Measurements from ENCODE around the gene IFI16.

DNA sequence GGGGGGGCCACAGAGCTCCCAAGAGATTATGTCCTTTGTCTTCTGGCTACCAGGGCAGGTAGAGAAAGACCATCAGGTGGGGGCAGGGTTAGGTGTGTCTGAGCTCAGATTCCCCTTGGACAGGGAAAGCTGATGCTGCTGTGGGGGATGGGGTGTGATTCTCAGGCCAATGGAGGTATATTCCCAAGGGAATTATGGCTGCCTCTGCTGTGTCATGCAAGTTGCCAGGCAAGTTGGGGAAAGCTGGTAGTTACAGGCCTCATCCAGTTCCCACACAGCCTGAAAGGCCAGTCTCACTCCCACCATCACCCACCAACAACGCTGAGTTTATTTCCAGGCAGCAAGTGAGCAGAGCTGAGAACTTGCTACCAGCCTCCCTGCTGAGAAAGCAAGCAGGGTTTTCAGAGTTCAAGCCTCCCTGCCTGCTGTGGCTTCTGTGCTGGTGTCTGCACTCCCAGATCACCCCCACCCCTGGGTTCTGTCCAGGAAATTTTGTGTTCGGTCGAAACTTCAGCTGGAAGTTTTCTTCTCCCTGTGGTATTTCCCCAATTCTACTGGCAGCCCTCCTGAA is 21.3 kb downstream of the IFI16 start:
- TF ChIP-seq, protein P1, sequence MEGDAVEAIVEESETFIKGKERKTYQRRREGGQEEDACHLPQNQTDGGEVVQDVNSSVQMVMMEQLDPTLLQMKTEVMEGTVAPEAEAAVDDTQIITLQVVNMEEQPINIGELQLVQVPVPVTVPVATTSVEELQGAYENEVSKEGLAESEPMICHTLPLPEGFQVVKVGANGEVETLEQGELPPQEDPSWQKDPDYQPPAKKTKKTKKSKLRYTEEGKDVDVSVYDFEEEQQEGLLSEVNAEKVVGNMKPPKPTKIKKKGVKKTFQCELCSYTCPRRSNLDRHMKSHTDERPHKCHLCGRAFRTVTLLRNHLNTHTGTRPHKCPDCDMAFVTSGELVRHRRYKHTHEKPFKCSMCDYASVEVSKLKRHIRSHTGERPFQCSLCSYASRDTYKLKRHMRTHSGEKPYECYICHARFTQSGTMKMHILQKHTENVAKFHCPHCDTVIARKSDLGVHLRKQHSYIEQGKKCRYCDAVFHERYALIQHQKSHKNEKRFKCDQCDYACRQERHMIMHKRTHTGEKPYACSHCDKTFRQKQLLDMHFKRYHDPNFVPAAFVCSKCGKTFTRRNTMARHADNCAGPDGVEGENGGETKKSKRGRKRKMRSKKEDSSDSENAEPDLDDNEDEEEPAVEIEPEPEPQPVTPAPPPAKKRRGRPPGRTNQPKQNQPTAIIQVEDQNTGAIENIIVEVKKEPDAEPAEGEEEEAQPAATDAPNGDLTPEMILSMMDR (conservative IDR thresholded peaks at IDR 0.05; ENCODE audit: low read length) = no peak
- TF ChIP-seq EZH2phosphoT487 (IDR thresholded peaks at IDR 0.05; ENCODE audit: borderline replicate concordance) = no peak

Data from Loucy (cell line).